NCI-H1417 (cell line): ENCODE data around the gene ATXN10.
"Not testable (repeated sequence)": the region's sequence is repeated elsewhere in the genome, so short reads cannot be mapped to it uniquely, and the experiment has no call there.

Experiments
- DNase-seq, 3 experiments: peaks; one replicate each; lab custom pipeline; 2025; lab: John Stamatoyannopoulos, UW

ATXN10 gene

GRCh38 chr22:45784357-45785277 is 113.0 kb downstream of the ATXN10 start:
- DNase-seq: no peak

GRCh38 chr22:45785458-45785857 is 113.8 kb downstream of the ATXN10 start:
- DNase-seq: no peak

- DNase-seq: no peak
Observed at GRCh38 chr22:45786726-45787125, 115.1 kb downstream of the ATXN10 start.

GRCh38 chr22:45787759-45788158 is 116.1 kb downstream of the ATXN10 start:
- no peak for DNase-seq

- DNase-seq: no peak
Observed at GRCh38 chr22:45788522-45788921, 116.9 kb downstream of the ATXN10 start.

- DNase-seq: no peak
Observed at GRCh38 chr22:45790401-45790800, 118.8 kb downstream of the ATXN10 start.

- DNase-seq: no peak
Observed at GRCh38 chr22:45793161-45793560, 121.5 kb downstream of the ATXN10 start.

GRCh38 chr22:45793892-45794291 is 122.3 kb downstream of the ATXN10 start:
- DNase-seq: no peak

GRCh38 chr22:45796009-45796408 is 124.4 kb downstream of the ATXN10 start:
- not testable (repeated sequence) for DNase-seq

GRCh38 chr22:45799291-45799690 is 127.7 kb downstream of the ATXN10 start:
- no peak for DNase-seq

GRCh38 chr22:45802054-45802453 is 130.4 kb downstream of the ATXN10 start:
- peak in 1 of 3 experiments; percentile 4 for DNase-seq

GRCh38 chr22:45804319-45804985 is 132.8 kb downstream of the ATXN10 start:
- no peak for DNase-seq

GRCh38 chr22:45804986-45805325 is 133.3 kb downstream of the ATXN10 start:
- DNase-seq: no peak

- no peak for DNase-seq
Observed at GRCh38 chr22:45805413-45805812, 133.8 kb downstream of the ATXN10 start.

GRCh38 chr22:45807156-45807915 is 135.7 kb downstream of the ATXN10 start:
- no peak for DNase-seq

GRCh38 chr22:45812910-45813309 is 141.3 kb downstream of the ATXN10 start:
- DNase-seq: no peak

GRCh38 chr22:45814198-45814597 is 142.6 kb downstream of the ATXN10 start:
- DNase-seq: no peak

GRCh38 chr22:45816776-45817175 is 145.1 kb downstream of the ATXN10 start:
- DNase-seq: no peak

- no peak for DNase-seq
Observed at GRCh38 chr22:45817745-45818423, 146.2 kb downstream of the ATXN10 start.

GRCh38 chr22:45818424-45819085 is 146.9 kb downstream of the ATXN10 start:
- no peak for DNase-seq

GRCh38 chr22:45819305-45819704 is 147.7 kb downstream of the ATXN10 start:
- no peak for DNase-seq
